Transverse colon (tissue), 4 donors: ENCODE data around the gene VCAM1. TPM values are rescaled to one million over a fixed set of nuclear protein-coding genes. Genes with fewer than 3 reads are reported as not detected.

Experiments used
- DNase-seq: peaks from one replicate; pipeline ENCODE4 v3.0.0-alpha.2; 2019
- H3K27ac ChIP-seq, 4 donors: fragments of 200-600 bp; sonication (generic); 2 replicates each; pipeline ENCODE4 v1.5.1; 2016 to 2018; ENCODE audit warnings: inconsistent platforms in 4 of 4
- H3K27me3 ChIP-seq: fragments of 200-600 bp; sonication (generic); 2 replicates; pipeline ENCODE4 v1.5.1; 2017; ENCODE audit warnings: inconsistent platforms
- H3K36me3 ChIP-seq, 4 donors: fragments of 200-600 bp; sonication (generic); 2 replicates each; pipeline ENCODE4 v1.5.1; 2017 to 2019; ENCODE audit warnings: inconsistent platforms in 4 of 4
- H3K4me1 ChIP-seq, 4 donors: fragments of 200-600 bp; sonication (generic); 2 replicates each; pipeline ENCODE4 v1.5.1; 2017 to 2020; ENCODE audit warnings: inconsistent platforms in 4 of 4
- H3K4me3 ChIP-seq, 4 donors: fragments of 200-600 bp; sonication (generic); 1 replicate in 1 of 4; 2 replicates in 3 of 4; pipeline versions ENCODE4 v1.5.1 to v1.6.1; 2017 to 2019; ENCODE audit warnings: inconsistent platforms in 4 of 4
- H3K9me3 ChIP-seq, 2 donors: fragments of 200-600 bp; sonication (generic); 2 replicates each; pipeline ENCODE4 v1.5.1; 2017 to 2019; ENCODE audit warnings: inconsistent platforms in 2 of 2
- CTCF ChIP-seq, 5 experiments: fragments of 200-600 bp in 3 of 5; fragments of 450-650 bp in 2 of 5; sonication (generic) in 3 of 5; IDR thresholded peaks; 1 replicate in 2 of 5; 2 replicates in 3 of 5; pipeline ENCODE4 v1.5.1; 2016 to 2017; ENCODE audit warnings: antibody characterized with exemption in 5 of 5, inconsistent platforms in 3 of 5, mild to moderate bottlenecking in 2 of 5, moderate library complexity in 1 of 5
- EP300 ChIP-seq: sonication (generic); formaldehyde crosslinking; IDR thresholded peaks from one replicate; pipeline ENCODE4 v1.6.1; 2017; ENCODE audit warnings: antibody characterized with exemption, low read depth
- POLR2A ChIP-seq: fragments of 450-650 bp; IDR thresholded peaks from one replicate; pipeline ENCODE4 v1.6.1; 2016; ENCODE audit warnings: antibody characterized with exemption, mild to moderate bottlenecking, moderate library complexity
- POLR2AphosphoS5 ChIP-seq, 3 donors: sonication (generic); formaldehyde crosslinking; IDR thresholded peaks; one replicate each; pipeline ENCODE4 v1.6.1; 2016; ENCODE audit warnings: antibody characterized with exemption in 3 of 3
- WGBS, 2 donors: methylation state at CpG; one replicate each; pipeline ENCODE4 v1.1.5; 2018; ENCODE audit warnings: low coverage in 1 of 2; 5-methylcytosine and 5-hydroxymethylcytosine counted together
- in situ Hi-C, 4 donors: fragments of 200-750 bp; cut with MboI; loops; one replicate each; pipeline versions ENCODE4 v1.15.0 to v1.15.1; 2017; ENCODE audit warnings: low sequenced_read_pairs in 3 of 4, low pct_ligation_motif_present in 1 of 4, low pct_unique_long_range_greater_than_20kb in 1 of 4
- intact Hi-C: fragments of 100-400 bp; cut with DNase I; formaldehyde crosslinking; loops from one replicate; pipeline ENCODE4 v1.15.1; 2023; ENCODE audit warnings: low total_unique reads
- total RNA-seq, 4 donors: library from RNA; depleted of rRNA; stranded (reverse); fragments of >200 nt; gene quantifications; one replicate each; pipeline ENCODE4 v1.1.0, GENCODE V29; 2016

VCAM1 gene
- total RNA-seq, 4 donors from 2014 or later = 1.5 to 8.4 (median 5.1) TPM

- TF ChIP-seq POLR2A = no peak
- TF ChIP-seq EP300 = no peak
- TF ChIP-seq CTCF (IDR thresholded peaks at IDR 0.05) = no peak
- no peak for TF ChIP-seq POLR2AphosphoS5 (IDR thresholded peaks at IDR 0.05)
- intact Hi-C loops (no loop called here), in situ Hi-C loops (no loop called here)
- no peak overlapping the region for H3K27ac ChIP-seq
- H3K9me3 ChIP-seq = no peaks in the 10 kb centered on the region
- no peaks in the 10 kb centered on the region for H3K4me1 ChIP-seq
- no peak overlapping the region for H3K4me3 ChIP-seq
- no peaks in the 10 kb centered on the region for H3K36me3 ChIP-seq
- DNase-seq = no peak
- no peaks in the 10 kb centered on the region for H3K27me3 ChIP-seq
- WGBS, 2 donors = 72 to 75% methylated on average over 4 of the region's 4 CpGs
These were observed 38.4 kb downstream of the VCAM1 start for GRCh38 chr1:100757946-100758345.

GRCh38 chr1:100759188-100759587 is 39.6 kb downstream of the VCAM1 start:
- in situ Hi-C loops = no loop called here
- intact Hi-C loops = no loop called here
- 71 to 88% methylated on average over 3 of the region's 3 CpGs for WGBS, 2 donors

GRCh38 chr1:100760511-100760910 is 41.0 kb downstream of the VCAM1 start:
- Histone ChIP-seq H3K27ac (no peak overlapping the region), H3K27me3 (no peaks in the 10 kb centered on the region), H3K36me3 (no peaks in the 10 kb centered on the region), H3K4me3 (no peak overlapping the region), H3K4me1 (no peaks in the 10 kb centered on the region), H3K9me3 (no peaks in the 10 kb centered on the region)
- in situ Hi-C loops (loop anchor here in 1 of 4 donors (10.0 kb wide), 1 partner anchor 64 kb away; no protein-coding TSS in a partner anchor), intact Hi-C loops (no loop called here)
- no peak for DNase-seq
- TF ChIP-seq EP300 (no peak), POLR2AphosphoS5 (IDR thresholded peaks at IDR 0.05) (no peak), POLR2A (no peak), CTCF (IDR thresholded peaks at IDR 0.05) (no peak)

More at GRCh38 chr1:100759188-100759587, 39.6 kb downstream of the VCAM1 start:
- TF ChIP-seq CTCF (IDR thresholded peaks at IDR 0.05) (no peak), EP300 (no peak), POLR2AphosphoS5 (IDR thresholded peaks at IDR 0.05) (no peak), POLR2A (no peak)
- no peaks in the 10 kb centered on the region for H3K27me3 ChIP-seq
- no peak overlapping the region for H3K27ac ChIP-seq
- no peaks in the 10 kb centered on the region for H3K36me3 ChIP-seq
- H3K9me3 ChIP-seq = no peaks in the 10 kb centered on the region
- no peak overlapping the region for H3K4me3 ChIP-seq
- DNase-seq = no peak
- H3K4me1 ChIP-seq = no peaks in the 10 kb centered on the region

- TF ChIP-seq POLR2AphosphoS5 (IDR thresholded peaks at IDR 0.05) = no peak
- no peak for TF ChIP-seq CTCF (IDR thresholded peaks at IDR 0.05)
- no peak for TF ChIP-seq POLR2A
- no peak for TF ChIP-seq EP300
- no peaks in the 10 kb centered on the region for H3K27me3 ChIP-seq
- in situ Hi-C loops (loop anchor here in 1 of 4 donors (10.0 kb wide), 1 partner anchor 62 kb away; no protein-coding TSS in a partner anchor), intact Hi-C loops (no loop called here)
- H3K9me3 ChIP-seq = no peaks in the 10 kb centered on the region
- 69 to 86% methylated on average over 2 of the region's 2 CpGs for whole genome bisulfite sequencing, 2 donors
- no peak for DNase-seq
- no peak overlapping the region for H3K27ac ChIP-seq
- H3K36me3 ChIP-seq = no peaks in the 10 kb centered on the region
- H3K4me1 ChIP-seq = no peaks in the 10 kb centered on the region
- no peak overlapping the region for H3K4me3 ChIP-seq
These were observed 42.9 kb downstream of the VCAM1 start for GRCh38 chr1:100762461-100762860.
